B cell (primary cell): Measurements from ENCODE around the gene INPP5J. TPM values are rescaled to one million over a fixed set of nuclear protein-coding genes. Genes with fewer than 3 reads are reported as not detected.

ENCODE experiments used
- ATAC-seq: fragments of 200-7000 bp; cut with Tn5 transposase; one replicate; pipeline ENCODE4 v1.10.0; 2021; ENCODE audit warnings: low read depth, mild to moderate bottlenecking, moderate number of reproducible peaks, moderate library complexity
- CTCF ChIA-PET: fragments of 350-600 bp; sonication (Branson Sonifier 250); formaldehyde crosslinking; loops from one replicate; lab custom pipeline; 2021; ENCODE audit warnings: antibody characterized with exemption, inconsistent platforms; lab: Charles Lee
- POLR2A ChIA-PET: fragments of 350-600 bp; sonication (Branson Sonifier 250); formaldehyde crosslinking; loops from one replicate; lab custom pipeline; 2021; ENCODE audit warnings: antibody characterized with exemption; lab: Charles Lee
- DNase-seq: peaks from one replicate; pipeline ENCODE4 v3.0.0; 2013
- H2AFZ ChIP-seq: 2 replicates; pipeline ENCODE4 v1.6.1; 2012; ENCODE audit warnings: mild to moderate bottlenecking, low read depth, low read length; ENCODE audit not compliant: insufficient read depth, poor library complexity, severe bottlenecking
- H3K27ac ChIP-seq, 2 donors: 1 replicate in 1 of 2; 2 replicates in 1 of 2; pipeline ENCODE4 v1.5.1; 2012 to 2013; ENCODE audit warnings: low read length in 2 of 2, mild to moderate bottlenecking in 2 of 2, moderate library complexity in 1 of 2
- H3K27me3 ChIP-seq, 4 experiments: fragments of 200-600 bp in 1 of 4; sonication (generic) in 1 of 4; replicated peaks in 1 of 4; 1 replicate in 2 of 4; 2 replicates in 2 of 4; pipeline versions ENCODE4 v1.6.1 to v1.7.0; 2013 to 2016; ENCODE audit warnings: low read length in 3 of 4, mild to moderate bottlenecking in 2 of 4, mixed read lengths in 1 of 4, moderate library complexity in 1 of 4; ENCODE audit not compliant: insufficient read depth in 4 of 4, control insufficient read depth in 3 of 4; ENCODE audit errors: control extremely low read depth in 1 of 4
- H3K36me3 ChIP-seq, 2 experiments: replicated peaks in 1 of 2; 1 replicate in 1 of 2; 2 replicates in 1 of 2; pipeline versions ENCODE4 v1.6.1 to v1.7.1; 2013; ENCODE audit warnings: low read length in 1 of 2; ENCODE audit not compliant: insufficient read depth in 2 of 2, control insufficient read depth in 1 of 2; ENCODE audit errors: control extremely low read depth in 1 of 2, extremely low read depth in 1 of 2
- H3K4me1 ChIP-seq, 2 donors: fragments of 200-600 bp in 1 of 2; sonication (generic) in 1 of 2; 1 replicate in 1 of 2; 2 replicates in 1 of 2; pipeline versions ENCODE4 v1.5.1 to v1.6.1; 2013 to 2017; ENCODE audit warnings: low read length in 2 of 2; ENCODE audit not compliant: control insufficient read depth in 2 of 2, insufficient read depth in 2 of 2
- H3K4me2 ChIP-seq: replicated peaks from 2 replicates; pipeline ENCODE3; 2012; ENCODE audit warnings: mild to moderate bottlenecking, low read depth, low read length; ENCODE audit not compliant: poor library complexity, severe bottlenecking
- H3K4me3 ChIP-seq, 5 experiments: fragments of 200-600 bp in 1 of 5; sonication (generic) in 1 of 5; 1 replicate in 3 of 5; 2 replicates in 2 of 5; pipeline versions ENCODE4 v1.5.1 to v1.7.0; 2011 to 2016; ENCODE audit warnings: low read length in 4 of 5, mild to moderate bottlenecking in 4 of 5, low read depth in 2 of 5, control low read depth in 1 of 5, moderate library complexity in 1 of 5; ENCODE audit not compliant: insufficient read depth in 1 of 5; ENCODE audit errors: control extremely low read depth in 1 of 5, extremely low read depth in 1 of 5
- H3K79me2 ChIP-seq: fragments of 200-600 bp; sonication (generic); one replicate; pipeline ENCODE4 v1.6.0; 2016; ENCODE audit warnings: low read length; ENCODE audit not compliant: control insufficient read depth, insufficient read depth
- H3K9ac ChIP-seq: fragments of 200-600 bp; sonication (generic); 2 replicates; pipeline ENCODE4 v1.6.1; 2017; ENCODE audit warnings: mild to moderate bottlenecking, low read length, moderate library complexity
- H3K9me3 ChIP-seq, 3 donors: one replicate each; pipeline versions ENCODE4 v1.6.1 to v1.7.1; 2013; ENCODE audit warnings: low read length in 2 of 3; ENCODE audit not compliant: control insufficient read depth in 2 of 3, insufficient read depth in 1 of 3; ENCODE audit errors: control extremely low read depth in 1 of 3
- H4K20me1 ChIP-seq: 2 replicates; pipeline ENCODE4 v1.6.0; 2012; ENCODE audit warnings: mild to moderate bottlenecking, low read length; ENCODE audit not compliant: insufficient read depth, control insufficient read depth, poor library complexity, severe bottlenecking
- H3K27ac Mint-ChIP-seq: one replicate; pipeline ENCODE4 v1.8.0; 2021; ENCODE audit warnings: mixed read lengths
- H3K27me3 Mint-ChIP-seq: one replicate; pipeline ENCODE4 v1.8.0; 2021; ENCODE audit warnings: mixed read lengths
- H3K4me1 Mint-ChIP-seq: one replicate; pipeline ENCODE4 v1.8.0; 2021; ENCODE audit warnings: mixed read lengths
- H3K4me3 Mint-ChIP-seq: one replicate; pipeline ENCODE4 v1.8.0; 2021; ENCODE audit warnings: mixed read lengths
- H3K9me3 Mint-ChIP-seq: one replicate; pipeline ENCODE4 v1.8.0; 2022; ENCODE audit warnings: mixed read lengths; ENCODE audit not compliant: insufficient read depth
- EZH2 ChIP-seq: IDR thresholded peaks from 2 replicates; pipeline ENCODE4 v1.6.1; 2012; ENCODE audit warnings: borderline replicate concordance, low read depth, mild to moderate bottlenecking, moderate library complexity, low read length; ENCODE audit not compliant: insufficient read depth, poor library complexity, severe bottlenecking
- WGBS: methylation state at CpG from one replicate; pipeline ENCODE4 v1.1.5; 2013; ENCODE audit warnings: missing lambda C conversion rate; ENCODE audit not compliant: insufficient coverage; 5-methylcytosine and 5-hydroxymethylcytosine counted together
- intact Hi-C: fragments of 100-400 bp; cut with micrococcal nuclease; formaldehyde crosslinking; loops from one replicate; pipeline ENCODE4 v1.10.0; 2022
- polyA plus RNA-seq: library from polyadenylated mRNA; depleted of rRNA; stranded (reverse); fragments of >200 nt; gene quantifications from 2 replicates; pipeline ENCODE4 v1.2.3, GENCODE V29; 2012
- total RNA-seq, 2 donors: library from RNA; stranded (reverse); fragments of 120-200 nt in 1 of 2; gene quantifications; 1 replicate in 1 of 2; 2 replicates in 1 of 2; pipeline versions ENCODE4 v1.2.3 to v1.2.4, GENCODE V29; 2013 to 2022
- TF ChIP-seq, protein P1 (sequence below): fragments of 200-600 bp; IDR thresholded peaks from one replicate; pipeline ENCODE4 v1.8.0; 2022; ENCODE audit warnings: antibody characterized with exemption, mild to moderate bottlenecking

The INPP5J gene
- total and polyA plus RNA-seq, 2 donors (not counting 1 experiment from before 2014, with no cell fraction given), result 0.07 to 0.52 TPM

DNA sequence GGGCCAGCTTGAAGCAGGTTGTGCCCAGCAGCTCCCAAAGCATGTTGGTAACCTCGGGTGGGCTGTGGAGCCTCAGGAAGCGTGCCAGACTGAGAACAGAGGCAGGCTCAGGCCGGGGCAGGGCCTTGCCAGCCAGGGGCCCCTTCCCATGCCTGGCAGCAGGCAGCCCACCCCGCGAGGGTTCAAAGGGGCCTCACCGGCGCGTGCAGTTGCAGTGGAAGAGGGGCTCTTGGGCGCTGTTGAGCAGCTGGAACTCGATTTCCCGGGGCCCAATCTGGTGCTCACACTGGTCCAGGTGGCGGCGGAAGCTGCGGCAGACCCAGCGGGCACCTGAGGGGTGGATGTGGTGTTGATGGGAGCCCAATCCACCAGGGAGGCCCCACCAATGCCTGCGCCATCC, 13.9 kb downstream of the INPP5J start:
- Histone ChIP-seq H3K4me3 (no peak overlapping the region), H3K27me3 (peaks cover 0 to 4% (median 0%) of the 10 kb centered on the region in 4 experiments), H3K4me1 (no peaks in the 10 kb centered on the region), H3K79me2 (no peaks in the 10 kb centered on the region), H3K9me3 (no peaks in the 10 kb centered on the region), H3K36me3 (no peaks in the 10 kb centered on the region), H3K27ac (no peak overlapping the region), H2AFZ (no peak overlapping the region), H4K20me1 (no peaks in the 10 kb centered on the region), H3K4me2 (no peak overlapping the region), H3K9ac (no peak overlapping the region)
- Mint-ChIP-seq H3K9me3 (no peaks in the 10 kb centered on the region), H3K4me3 (no peak overlapping the region), H3K27me3 (no peaks in the 10 kb centered on the region), H3K27ac (no peak overlapping the region), H3K4me1 (no peaks in the 10 kb centered on the region)
- intact Hi-C loops, result no loop called here
- WGBS, result 89% methylated on average over 12 of the region's 16 CpGs
- ATAC-seq (no peak), DNase-seq (no peak)
- TF ChIP-seq EZH2, result no peak
- TF ChIP-seq, protein P1, sequence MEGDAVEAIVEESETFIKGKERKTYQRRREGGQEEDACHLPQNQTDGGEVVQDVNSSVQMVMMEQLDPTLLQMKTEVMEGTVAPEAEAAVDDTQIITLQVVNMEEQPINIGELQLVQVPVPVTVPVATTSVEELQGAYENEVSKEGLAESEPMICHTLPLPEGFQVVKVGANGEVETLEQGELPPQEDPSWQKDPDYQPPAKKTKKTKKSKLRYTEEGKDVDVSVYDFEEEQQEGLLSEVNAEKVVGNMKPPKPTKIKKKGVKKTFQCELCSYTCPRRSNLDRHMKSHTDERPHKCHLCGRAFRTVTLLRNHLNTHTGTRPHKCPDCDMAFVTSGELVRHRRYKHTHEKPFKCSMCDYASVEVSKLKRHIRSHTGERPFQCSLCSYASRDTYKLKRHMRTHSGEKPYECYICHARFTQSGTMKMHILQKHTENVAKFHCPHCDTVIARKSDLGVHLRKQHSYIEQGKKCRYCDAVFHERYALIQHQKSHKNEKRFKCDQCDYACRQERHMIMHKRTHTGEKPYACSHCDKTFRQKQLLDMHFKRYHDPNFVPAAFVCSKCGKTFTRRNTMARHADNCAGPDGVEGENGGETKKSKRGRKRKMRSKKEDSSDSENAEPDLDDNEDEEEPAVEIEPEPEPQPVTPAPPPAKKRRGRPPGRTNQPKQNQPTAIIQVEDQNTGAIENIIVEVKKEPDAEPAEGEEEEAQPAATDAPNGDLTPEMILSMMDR, result no peak
- ChIA-PET POLR2A (no interaction called here), CTCF (no interaction called here)

DNA sequence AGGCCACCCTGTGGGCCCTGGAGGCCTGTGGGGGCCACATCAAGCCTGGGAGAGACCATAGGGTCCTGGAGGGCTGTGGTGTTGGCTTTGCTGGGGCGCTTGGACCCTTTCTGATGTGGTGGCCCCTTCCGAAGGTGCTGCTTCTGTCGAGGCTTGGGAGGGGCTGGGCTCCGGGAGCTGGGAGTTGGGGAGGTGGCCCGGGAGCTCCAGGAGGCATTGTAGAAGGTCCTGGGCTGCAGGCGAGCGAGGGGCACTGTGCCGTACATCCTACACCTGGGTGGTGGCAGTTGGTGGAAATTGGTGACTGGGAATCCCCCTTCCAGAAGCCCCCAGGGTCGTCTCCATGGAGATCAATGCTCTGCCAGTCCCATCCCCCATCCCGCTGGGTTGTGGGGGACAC, 15.0 kb downstream of the INPP5J start:
- Mint-ChIP-seq H3K4me1 (no peaks in the 10 kb centered on the region), H3K4me3 (no peak overlapping the region), H3K27me3 (peaks cover 2% of the 10 kb centered on the region), H3K9me3 (no peaks in the 10 kb centered on the region), H3K27ac (no peak overlapping the region)
- no peak for ATAC-seq
- 78% methylated on average over 9 of the region's 10 CpGs for WGBS
- Histone ChIP-seq H3K27ac (no peak overlapping the region), H3K4me2 (no peak overlapping the region), H4K20me1 (no peaks in the 10 kb centered on the region), H3K4me3 (no peak overlapping the region), H2AFZ (no peak overlapping the region), H3K36me3 (no peaks in the 10 kb centered on the region), H3K79me2 (no peaks in the 10 kb centered on the region), H3K27me3 (peaks cover 0 to 10% (median 0%) of the 10 kb centered on the region in 4 experiments), H3K4me1 (no peaks in the 10 kb centered on the region), H3K9ac (no peak overlapping the region), H3K9me3 (no peaks in the 10 kb centered on the region)
- intact Hi-C loops, result no loop called here
- POLR2A ChIA-PET, result no interaction called here
- TF ChIP-seq, protein P1, result no peak
- TF ChIP-seq EZH2, result no peak
- CTCF ChIA-PET, result no interaction called here
- DNase-seq, result no peak
